HEK293 (cell line): ENCODE data around the gene ZSCAN31.
A peak's percentile ranks its signal among the peaks of the same experiment; 100 is the strongest.

Source experiments
- KLF10 ChIP-seq: fragments of 450-650 bp; IDR thresholded peaks from 2 replicates; pipeline ENCODE4 v1.5.1; 2018; ENCODE audit warnings: missing biosample characterization, mild to moderate bottlenecking, missing genetic modification characterization
- KLF7 ChIP-seq: fragments of 450-650 bp; formaldehyde crosslinking; IDR thresholded peaks from 2 replicates; pipeline ENCODE4 v1.5.1; 2016; ENCODE audit warnings: missing biosample characterization, missing genetic modification characterization, borderline replicate concordance
- MEIS1 ChIP-seq: sonication (generic); formaldehyde crosslinking; IDR thresholded peaks from 2 replicates; pipeline ENCODE4 v1.8.1; 2022; ENCODE audit warnings: missing genetic modification reagents, mild to moderate bottlenecking, borderline replicate concordance
- OVOL3 ChIP-seq: fragments of 450-650 bp; formaldehyde crosslinking; IDR thresholded peaks from 2 replicates; pipeline ENCODE4 v1.5.1; 2016; ENCODE audit warnings: missing biosample characterization, missing genetic modification characterization
- PRDM6 ChIP-seq: fragments of 450-650 bp; formaldehyde crosslinking; IDR thresholded peaks from 2 replicates; pipeline ENCODE4 v1.5.1; 2017; ENCODE audit warnings: missing biosample characterization, missing genetic modification characterization
- ZBTB11 ChIP-seq: fragments of 450-650 bp; formaldehyde crosslinking; conservative IDR thresholded peaks from 2 replicates; pipeline ENCODE4 v1.5.1; 2016; ENCODE audit warnings: low read depth, missing biosample characterization, missing genetic modification characterization
- ZBTB17 ChIP-seq: fragments of 450-650 bp; formaldehyde crosslinking; IDR thresholded peaks from 2 replicates; pipeline ENCODE4 v1.5.1; 2016; ENCODE audit warnings: missing biosample characterization, missing genetic modification characterization
- ZBTB21 ChIP-seq: fragments of 450-650 bp; formaldehyde crosslinking; IDR thresholded peaks from 2 replicates; pipeline ENCODE4 v1.5.1; 2017; ENCODE audit warnings: missing biosample characterization, missing genetic modification characterization
- ZFHX2 ChIP-seq: fragments of 450-650 bp; formaldehyde crosslinking; conservative IDR thresholded peaks from 2 replicates; pipeline ENCODE4 v1.5.1; 2016; ENCODE audit warnings: missing biosample characterization, missing genetic modification characterization
- ZNF114 ChIP-seq: fragments of 450-650 bp; formaldehyde crosslinking; IDR thresholded peaks from 2 replicates; pipeline ENCODE4 v1.5.0; 2017; ENCODE audit warnings: missing biosample characterization, missing genetic modification characterization
- ZNF146 ChIP-seq: fragments of 450-650 bp; formaldehyde crosslinking; IDR thresholded peaks from 2 replicates; pipeline ENCODE4 v1.5.1; 2016; ENCODE audit warnings: missing biosample characterization, missing genetic modification characterization
- ZNF19 ChIP-seq: fragments of 450-650 bp; formaldehyde crosslinking; IDR thresholded peaks from 2 replicates; pipeline ENCODE4; 2016; ENCODE audit warnings: missing biosample characterization, missing genetic modification characterization, low read depth
- ZNF324 ChIP-seq: fragments of 450-650 bp; formaldehyde crosslinking; IDR thresholded peaks from 2 replicates; pipeline ENCODE4 v1.5.1; 2016; ENCODE audit warnings: missing biosample characterization, missing genetic modification characterization
- ZNF513 ChIP-seq: fragments of 450-650 bp; IDR thresholded peaks from 2 replicates; pipeline ENCODE4 v1.5.1; 2018; ENCODE audit warnings: missing biosample characterization, missing genetic modification characterization
- ZNF555 ChIP-seq: fragments of 450-650 bp; formaldehyde crosslinking; conservative IDR thresholded peaks from 2 replicates; pipeline ENCODE4 v1.5.1; 2017; ENCODE audit warnings: missing biosample characterization, mild to moderate bottlenecking, missing genetic modification characterization, inconsistent platforms
- ZNF558 ChIP-seq: fragments of 450-650 bp; formaldehyde crosslinking; IDR thresholded peaks from 2 replicates; pipeline ENCODE4 v1.5.1; 2016; ENCODE audit warnings: missing biosample characterization, missing genetic modification characterization
- ZNF561 ChIP-seq: fragments of 450-650 bp; IDR thresholded peaks from 2 replicates; pipeline ENCODE4 v1.5.1; 2018; ENCODE audit warnings: missing biosample characterization, missing genetic modification characterization, borderline replicate concordance
- ZNF830 ChIP-seq: fragments of 450-650 bp; IDR thresholded peaks from 2 replicates; pipeline ENCODE4 v1.5.0; 2018; ENCODE audit warnings: missing biosample characterization, missing genetic modification characterization, low read depth, mild to moderate bottlenecking, moderate library complexity
- ZSCAN16 ChIP-seq: fragments of 450-650 bp; formaldehyde crosslinking; IDR thresholded peaks from 2 replicates; pipeline ENCODE4 v1.5.1; 2016; ENCODE audit warnings: missing biosample characterization, missing genetic modification characterization
- ZSCAN4 ChIP-seq: fragments of 450-650 bp; formaldehyde crosslinking; IDR thresholded peaks from 2 replicates; pipeline ENCODE4 v1.5.1; 2017; ENCODE audit warnings: missing biosample characterization, missing genetic modification characterization
- TF ChIP-seq, protein P1 (sequence below): fragments of 450-650 bp; formaldehyde crosslinking; IDR thresholded peaks from 2 replicates; pipeline ENCODE4 v1.5.1; 2016; ENCODE audit warnings: missing biosample characterization, missing genetic modification characterization
- TF ChIP-seq, protein P2 (sequence below): fragments of 450-650 bp; formaldehyde crosslinking; IDR thresholded peaks from 2 replicates; pipeline ENCODE4 v1.5.1; 2017; ENCODE audit warnings: missing biosample characterization, mild to moderate bottlenecking, missing genetic modification characterization, moderate library complexity
- TF ChIP-seq, protein P3 (sequence below): IDR thresholded peaks from 2 replicates; pipeline ENCODE4 v1.6.1; 2011; ENCODE audit warnings: mild to moderate bottlenecking, low read depth, low read length, borderline replicate concordance
- TF ChIP-seq, protein P4 (sequence below): fragments of 450-650 bp; formaldehyde crosslinking; IDR thresholded peaks from 2 replicates; pipeline ENCODE4 v1.5.1; 2016; ENCODE audit warnings: missing biosample characterization, missing genetic modification characterization

The ZSCAN31 gene

GRCh38 chr6:28349892-28350737, 14.2 kb upstream of the ZSCAN31 start, which contains the start of gene ZKSCAN3 (continued):
- TF ChIP-seq KLF10 (tag by site-specific recombination) (peak; percentile 18; the same call in 1 of the 2 replicates), ZSCAN4 (peak; percentile 93), ZFHX2 (tag by site-specific recombination) (peak; percentile 37; the same call in 1 of the 2 replicates), ZSCAN16 (tag by site-specific recombination) (no peak), KLF7 (peak; percentile 94), ZBTB17 (tag by site-specific recombination) (peak; percentile 97), ZNF555 (tag by site-specific recombination) (no peak), ZNF324 (tag by site-specific recombination) (peak; percentile 76; the same call in 1 of the 2 replicates), ZBTB21 (no peak), MEIS1 (CRISPR knock-in tag) (no peak), ZNF114 (tag by site-specific recombination) (no peak), PRDM6 (tag by site-specific recombination) (no peak), ZNF513 (tag by site-specific recombination) (0 out of 2 replicates have a peak, but pooled peaks have one; percentile 7), ZBTB11 (tag by site-specific recombination) (peak; percentile 96), ZNF830 (tag by site-specific recombination) (no peak), ZNF146 (tag by site-specific recombination) (peak; percentile 11; the same call in 1 of the 2 replicates), ZNF19 (tag by site-specific recombination) (no peak), OVOL3 (tag by site-specific recombination) (peak; percentile 76; the same call in 1 of the 2 replicates), ZNF561 (tag by site-specific recombination) (peak; percentile 64), ZNF558 (peak; percentile 52)
- TF ChIP-seq, protein P1, sequence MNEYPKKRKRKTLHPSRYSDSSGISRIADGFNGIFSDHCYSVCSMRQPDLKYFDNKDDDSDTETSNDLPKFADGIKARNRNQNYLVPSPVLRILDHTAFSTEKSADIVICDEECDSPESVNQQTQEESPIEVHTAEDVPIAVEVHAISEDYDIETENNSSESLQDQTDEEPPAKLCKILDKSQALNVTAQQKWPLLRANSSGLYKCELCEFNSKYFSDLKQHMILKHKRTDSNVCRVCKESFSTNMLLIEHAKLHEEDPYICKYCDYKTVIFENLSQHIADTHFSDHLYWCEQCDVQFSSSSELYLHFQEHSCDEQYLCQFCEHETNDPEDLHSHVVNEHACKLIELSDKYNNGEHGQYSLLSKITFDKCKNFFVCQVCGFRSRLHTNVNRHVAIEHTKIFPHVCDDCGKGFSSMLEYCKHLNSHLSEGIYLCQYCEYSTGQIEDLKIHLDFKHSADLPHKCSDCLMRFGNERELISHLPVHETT (tag by site-specific recombination), result peak; percentile 91
- TF ChIP-seq, protein P2, sequence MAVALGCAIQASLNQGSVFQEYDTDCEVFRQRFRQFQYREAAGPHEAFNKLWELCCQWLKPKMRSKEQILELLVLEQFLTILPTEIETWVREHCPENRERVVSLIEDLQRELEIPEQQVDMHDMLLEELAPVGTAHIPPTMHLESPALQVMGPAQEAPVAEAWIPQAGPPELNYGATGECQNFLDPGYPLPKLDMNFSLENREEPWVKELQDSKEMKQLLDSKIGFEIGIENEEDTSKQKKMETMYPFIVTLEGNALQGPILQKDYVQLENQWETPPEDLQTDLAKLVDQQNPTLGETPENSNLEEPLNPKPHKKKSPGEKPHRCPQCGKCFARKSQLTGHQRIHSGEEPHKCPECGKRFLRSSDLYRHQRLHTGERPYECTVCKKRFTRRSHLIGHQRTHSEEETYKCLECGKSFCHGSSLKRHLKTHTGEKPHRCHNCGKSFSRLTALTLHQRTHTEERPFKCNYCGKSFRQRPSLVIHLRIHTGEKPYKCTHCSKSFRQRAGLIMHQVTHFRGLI (tag by site-specific recombination), result no peak; the same call in 1 of the 2 replicates
- TF ChIP-seq, protein P3, sequence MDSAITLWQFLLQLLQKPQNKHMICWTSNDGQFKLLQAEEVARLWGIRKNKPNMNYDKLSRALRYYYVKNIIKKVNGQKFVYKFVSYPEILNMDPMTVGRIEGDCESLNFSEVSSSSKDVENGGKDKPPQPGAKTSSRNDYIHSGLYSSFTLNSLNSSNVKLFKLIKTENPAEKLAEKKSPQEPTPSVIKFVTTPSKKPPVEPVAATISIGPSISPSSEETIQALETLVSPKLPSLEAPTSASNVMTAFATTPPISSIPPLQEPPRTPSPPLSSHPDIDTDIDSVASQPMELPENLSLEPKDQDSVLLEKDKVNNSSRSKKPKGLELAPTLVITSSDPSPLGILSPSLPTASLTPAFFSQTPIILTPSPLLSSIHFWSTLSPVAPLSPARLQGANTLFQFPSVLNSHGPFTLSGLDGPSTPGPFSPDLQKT, result no peak
- TF ChIP-seq, protein P4, sequence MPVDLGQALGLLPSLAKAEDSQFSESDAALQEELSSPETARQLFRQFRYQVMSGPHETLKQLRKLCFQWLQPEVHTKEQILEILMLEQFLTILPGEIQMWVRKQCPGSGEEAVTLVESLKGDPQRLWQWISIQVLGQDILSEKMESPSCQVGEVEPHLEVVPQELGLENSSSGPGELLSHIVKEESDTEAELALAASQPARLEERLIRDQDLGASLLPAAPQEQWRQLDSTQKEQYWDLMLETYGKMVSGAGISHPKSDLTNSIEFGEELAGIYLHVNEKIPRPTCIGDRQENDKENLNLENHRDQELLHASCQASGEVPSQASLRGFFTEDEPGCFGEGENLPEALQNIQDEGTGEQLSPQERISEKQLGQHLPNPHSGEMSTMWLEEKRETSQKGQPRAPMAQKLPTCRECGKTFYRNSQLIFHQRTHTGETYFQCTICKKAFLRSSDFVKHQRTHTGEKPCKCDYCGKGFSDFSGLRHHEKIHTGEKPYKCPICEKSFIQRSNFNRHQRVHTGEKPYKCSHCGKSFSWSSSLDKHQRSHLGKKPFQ, result peak; percentile 53; the same call in 1 of the 2 replicates
